DND-41 (cell line): ENCODE data around the gene TFEB.

ENCODE experiments used
- ATAC-seq: fragments of 200-7000 bp; cut with Tn5 transposase; 3 replicates; pipeline ENCODE4 v1.9.1; 2021; ENCODE audit warnings: low read depth; ENCODE audit not compliant: insufficient read depth
- DNase-seq: peaks from one replicate; pipeline ENCODE4 v3.0.0-alpha.2; 2020
- H2AFZ ChIP-seq: 2 replicates; pipeline ENCODE4 v1.6.0; 2012; ENCODE audit warnings: low read depth, low read length
- H3K27ac ChIP-seq: 2 replicates; pipeline ENCODE4 v1.5.1; 2012; ENCODE audit warnings: low read length, inconsistent platforms
- H3K27me3 ChIP-seq: fragments of 200-600 bp; sonication (generic); 2 replicates; pipeline ENCODE4 v1.6.0; 2012; ENCODE audit warnings: low read length, mild to moderate bottlenecking, inconsistent platforms; ENCODE audit not compliant: insufficient read depth, poor library complexity
- H3K36me3 ChIP-seq: 2 replicates; pipeline ENCODE4 v1.5.1; 2012; ENCODE audit warnings: low read length, inconsistent platforms; ENCODE audit not compliant: insufficient read depth
- H3K4me1 ChIP-seq: 2 replicates; pipeline ENCODE4 v1.5.1; 2012; ENCODE audit warnings: mild to moderate bottlenecking, low read length; ENCODE audit not compliant: insufficient read depth
- H3K4me2 ChIP-seq: 2 replicates; pipeline ENCODE4 v1.6.0; 2012; ENCODE audit warnings: mild to moderate bottlenecking, moderate library complexity, low read length, inconsistent platforms; ENCODE audit not compliant: insufficient read depth
- H3K4me3 ChIP-seq, 2 experiments: fragments of 200-600 bp in 1 of 2; shearing (Covaris generic) in 1 of 2; 2 replicates each; pipeline ENCODE4 v1.5.1; 2012 to 2016; ENCODE audit warnings: inconsistent platforms in 2 of 2, low read length in 2 of 2, mild to moderate bottlenecking in 2 of 2, low read depth in 1 of 2, moderate library complexity in 1 of 2
- H3K79me2 ChIP-seq: 2 replicates; pipeline ENCODE4 v1.6.0; 2012; ENCODE audit warnings: low read length, inconsistent platforms; ENCODE audit not compliant: insufficient read depth
- H3K9ac ChIP-seq: 2 replicates; pipeline ENCODE4 v1.6.0; 2012; ENCODE audit warnings: low read depth, mild to moderate bottlenecking, inconsistent platforms, low read length, moderate library complexity
- H3K9me3 ChIP-seq: 2 replicates; pipeline ENCODE4 v1.5.1; 2012; ENCODE audit warnings: low read length, moderate library complexity, mild to moderate bottlenecking, inconsistent platforms; ENCODE audit not compliant: insufficient read depth, severe bottlenecking
- H4K20me1 ChIP-seq: 2 replicates; pipeline ENCODE4 v1.6.0; 2012; ENCODE audit warnings: low read length; ENCODE audit not compliant: insufficient read depth
- EZH2 ChIP-seq: IDR thresholded peaks from 3 replicates; pipeline ENCODE4 v1.6.1; 2012; ENCODE audit warnings: borderline replicate concordance, low read depth, mild to moderate bottlenecking, moderate library complexity, low read length, inconsistent platforms; ENCODE audit not compliant: severe bottlenecking
- TF ChIP-seq, protein P1 (sequence below): IDR thresholded peaks from 2 replicates; pipeline ENCODE4 v1.5.1; 2012; ENCODE audit warnings: borderline replicate concordance, low read length, moderate library complexity, mild to moderate bottlenecking; ENCODE audit not compliant: poor library complexity, severe bottlenecking; ENCODE audit errors: extremely low read depth

TFEB gene

DNA sequence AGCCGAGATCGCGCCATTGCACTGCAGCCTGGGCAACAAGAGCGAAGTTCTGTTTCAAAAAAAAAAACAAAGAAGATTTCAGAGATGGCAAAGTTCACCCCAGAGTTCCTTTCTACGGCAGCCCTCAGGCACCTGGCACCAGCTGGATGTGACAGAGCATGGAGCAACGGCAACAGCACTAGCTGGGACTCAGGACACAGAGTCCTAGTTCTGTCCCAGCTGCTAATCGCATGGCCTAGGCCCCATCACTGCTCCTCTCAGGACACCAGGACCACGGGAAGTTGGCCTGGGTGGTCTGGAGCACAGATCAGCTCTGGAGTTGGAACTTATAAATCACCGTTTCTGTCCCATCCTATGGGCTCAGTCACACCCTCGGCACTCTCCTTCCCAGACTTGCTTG is 10.7 kb upstream of the TFEB start:
- Histone ChIP-seq H3K9ac (no peak overlapping the region), H3K4me1 (no peaks in the 10 kb centered on the region), H3K4me2 (no peak overlapping the region), H3K79me2 (no peaks in the 10 kb centered on the region), H3K9me3 (no peaks in the 10 kb centered on the region), H3K27me3 (no peaks in the 10 kb centered on the region), H3K36me3 (no peaks in the 10 kb centered on the region), H3K27ac (no peak overlapping the region), H2AFZ (no peak overlapping the region), H3K4me3 (no peak overlapping the region), H4K20me1 (no peaks in the 10 kb centered on the region)
- no peak for DNase-seq
- TF ChIP-seq, protein P1, sequence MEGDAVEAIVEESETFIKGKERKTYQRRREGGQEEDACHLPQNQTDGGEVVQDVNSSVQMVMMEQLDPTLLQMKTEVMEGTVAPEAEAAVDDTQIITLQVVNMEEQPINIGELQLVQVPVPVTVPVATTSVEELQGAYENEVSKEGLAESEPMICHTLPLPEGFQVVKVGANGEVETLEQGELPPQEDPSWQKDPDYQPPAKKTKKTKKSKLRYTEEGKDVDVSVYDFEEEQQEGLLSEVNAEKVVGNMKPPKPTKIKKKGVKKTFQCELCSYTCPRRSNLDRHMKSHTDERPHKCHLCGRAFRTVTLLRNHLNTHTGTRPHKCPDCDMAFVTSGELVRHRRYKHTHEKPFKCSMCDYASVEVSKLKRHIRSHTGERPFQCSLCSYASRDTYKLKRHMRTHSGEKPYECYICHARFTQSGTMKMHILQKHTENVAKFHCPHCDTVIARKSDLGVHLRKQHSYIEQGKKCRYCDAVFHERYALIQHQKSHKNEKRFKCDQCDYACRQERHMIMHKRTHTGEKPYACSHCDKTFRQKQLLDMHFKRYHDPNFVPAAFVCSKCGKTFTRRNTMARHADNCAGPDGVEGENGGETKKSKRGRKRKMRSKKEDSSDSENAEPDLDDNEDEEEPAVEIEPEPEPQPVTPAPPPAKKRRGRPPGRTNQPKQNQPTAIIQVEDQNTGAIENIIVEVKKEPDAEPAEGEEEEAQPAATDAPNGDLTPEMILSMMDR: no peak
- TF ChIP-seq EZH2: no peak
- ATAC-seq: no peak

DNA sequence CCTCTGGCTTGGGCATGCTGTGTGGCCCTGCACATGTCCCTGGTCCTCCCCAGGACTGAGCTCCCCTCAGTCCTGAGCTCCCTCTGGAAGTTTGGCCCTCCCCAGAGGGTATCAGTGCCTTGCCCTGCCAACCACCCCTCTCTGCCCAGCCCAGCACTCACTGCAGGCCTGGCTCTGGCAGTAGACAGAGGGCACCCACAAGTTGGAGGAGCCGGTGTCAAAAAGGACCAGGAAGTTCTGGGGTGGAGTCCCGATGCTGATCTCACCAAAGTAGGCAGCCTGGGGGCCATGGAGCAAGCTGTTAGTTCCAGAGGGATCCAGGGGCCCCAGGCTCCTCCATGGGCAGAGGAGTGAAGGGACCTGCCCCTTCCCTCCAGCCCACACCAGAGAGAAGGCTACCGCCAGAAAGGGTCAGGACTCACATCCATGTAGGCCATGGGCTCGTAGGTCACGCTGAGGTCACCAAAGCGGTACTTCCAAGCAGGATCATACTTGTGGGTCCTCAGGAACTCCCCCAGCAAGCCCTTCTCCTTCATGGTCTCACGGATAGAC is 8.9 kb upstream of the TFEB start:
- H3K79me2 ChIP-seq: no peaks in the 10 kb centered on the region
- no peak overlapping the region for H3K27ac ChIP-seq
- no peak for DNase-seq
- no peak overlapping the region for H2AFZ ChIP-seq
- ATAC-seq: no peak
- H3K27me3 ChIP-seq: no peaks in the 10 kb centered on the region
- no peaks in the 10 kb centered on the region for H3K36me3 ChIP-seq
- H3K9ac ChIP-seq: no peak overlapping the region
- TF ChIP-seq, protein P1: no peak
- TF ChIP-seq EZH2: no peak
- H3K4me2 ChIP-seq: no peak overlapping the region
- no peaks in the 10 kb centered on the region for H3K9me3 ChIP-seq
- H3K4me1 ChIP-seq: no peaks in the 10 kb centered on the region
- no peaks in the 10 kb centered on the region for H4K20me1 ChIP-seq
- no peak overlapping the region for H3K4me3 ChIP-seq

DNA sequence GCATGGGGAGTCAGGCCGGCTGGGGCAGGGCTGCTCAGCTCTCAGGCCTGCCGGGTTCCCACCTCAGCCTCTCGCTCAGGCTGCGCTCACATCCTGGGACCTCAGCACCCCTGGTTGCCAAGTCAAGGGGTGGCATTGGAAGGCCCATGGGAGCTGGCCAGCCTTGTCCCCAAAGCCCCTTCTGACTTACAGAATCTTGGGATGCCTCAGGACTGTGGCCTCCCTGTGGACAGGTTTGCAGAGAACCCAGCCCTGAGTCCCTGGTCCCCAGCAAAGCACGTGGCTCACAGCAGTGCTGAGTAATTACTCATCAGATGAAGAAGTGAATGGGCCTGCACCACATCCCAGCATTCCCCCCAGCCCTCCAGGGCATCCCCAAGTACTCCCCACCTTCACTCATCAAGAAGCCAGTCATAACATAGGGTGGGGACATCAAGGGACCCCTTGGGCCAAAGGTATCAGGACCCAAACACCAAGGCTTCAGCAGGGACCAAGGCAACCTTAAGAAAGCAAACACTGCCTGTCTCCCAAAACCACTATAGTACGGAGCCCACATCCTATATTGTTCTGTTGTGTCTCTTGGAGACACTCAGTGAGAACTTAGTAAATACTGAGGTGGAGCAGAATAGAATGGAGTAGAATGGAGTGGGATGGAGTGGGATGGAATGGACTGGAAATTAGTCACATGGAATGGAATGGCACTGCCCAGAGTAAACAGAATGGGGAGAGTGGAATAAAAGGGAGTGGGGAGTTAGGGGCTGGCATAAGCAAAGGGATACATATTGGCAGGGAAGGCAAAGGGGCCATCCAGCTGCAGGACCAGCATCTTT is 8.2 kb upstream of the TFEB start:
- H3K4me2 ChIP-seq: no peak overlapping the region
- ATAC-seq: no peak

More for the DNA sequence above, 8.2 kb upstream of the TFEB start:
- Histone ChIP-seq H2AFZ (no peak overlapping the region), H3K4me1 (no peaks in the 10 kb centered on the region), H3K36me3 (no peaks in the 10 kb centered on the region), H3K4me3 (no peak overlapping the region), H3K9me3 (no peaks in the 10 kb centered on the region), H3K9ac (no peak overlapping the region), H3K27ac (no peak overlapping the region), H3K27me3 (no peaks in the 10 kb centered on the region), H4K20me1 (no peaks in the 10 kb centered on the region), H3K79me2 (no peaks in the 10 kb centered on the region)
- TF ChIP-seq, protein P1: no peak
- TF ChIP-seq EZH2: no peak
- DNase-seq: no peak
